ENCODE data around the gene ARMC10.
"Not testable (repeated sequence)": the region's sequence is repeated elsewhere in the genome, so short reads cannot be mapped to it uniquely, and the experiment has no call there.

ARMC10 gene

GRCh38 chr7:103048833-103049232, 26.1 kb upstream of the ARMC10 start:
- H3K4me3 ChIP-seq (ENCODE audit: low read length) = no peak overlapping the region
- no peak for DNase-seq (ENCODE audit: low read depth)
- TF ChIP-seq CTCF (conservative IDR thresholded peaks at IDR 0.05; ENCODE audit: low read length) = no peak

- DNase-seq (ENCODE audit: low read depth) = no peak
- H3K4me3 ChIP-seq (ENCODE audit: low read length) = no peak overlapping the region
- TF ChIP-seq CTCF (conservative IDR thresholded peaks at IDR 0.05; ENCODE audit: low read length) = no peak
These were observed 23.4 kb upstream of the ARMC10 start for GRCh38 chr7:103051519-103051918.

- H3K4me3 ChIP-seq (ENCODE audit: low read length); DNase-seq (ENCODE audit: low read depth): not testable (repeated sequence)
These were observed 18.9 kb upstream of the ARMC10 start for GRCh38 chr7:103056006-103056405.

- DNase-seq (ENCODE audit: low read depth) = no peak
- no peak for TF ChIP-seq CTCF (conservative IDR thresholded peaks at IDR 0.05; ENCODE audit: low read length)
These were observed 16.8 kb upstream of the ARMC10 start for GRCh38 chr7:103058122-103058521.

GRCh38 chr7:103059471-103059870, 15.5 kb upstream of the ARMC10 start:
- no peak for DNase-seq (ENCODE audit: low read depth)

More at GRCh38 chr7:103058122-103058521, 16.8 kb upstream of the ARMC10 start:
- no peak overlapping the region for H3K4me3 ChIP-seq (ENCODE audit: low read length)

GRCh38 chr7:103063895-103064294, 11.0 kb upstream of the ARMC10 start:
- no peak for TF ChIP-seq CTCF (conservative IDR thresholded peaks at IDR 0.05; ENCODE audit: low read length)
- H3K4me3 ChIP-seq (ENCODE audit: low read length) = no peak overlapping the region

More at GRCh38 chr7:103059471-103059870, 15.5 kb upstream of the ARMC10 start:
- no peak for TF ChIP-seq CTCF (conservative IDR thresholded peaks at IDR 0.05; ENCODE audit: low read length)
- no peak overlapping the region for H3K4me3 ChIP-seq (ENCODE audit: low read length)

GRCh38 chr7:103065667-103066066, 9.3 kb upstream of the ARMC10 start:
- peak; percentile 13 for DNase-seq (ENCODE audit: low read depth)
- peak; percentile 50 for TF ChIP-seq CTCF (conservative IDR thresholded peaks at IDR 0.05; ENCODE audit: low read length)
- no peak overlapping the region for H3K4me3 ChIP-seq (ENCODE audit: low read length)

More at GRCh38 chr7:103063895-103064294, 11.0 kb upstream of the ARMC10 start:
- DNase-seq (ENCODE audit: low read depth) = no peak

Measured in AG10803 (cell line).